GM12878 (cell line): ENCODE results near the gene NECTIN1. TPM values are rescaled to one million over a fixed set of nuclear protein-coding genes. Genes with fewer than 3 reads are reported as not detected.

ENCODE experiments used
- ATAC-seq: fragments of 200-7000 bp; cut with Tn5 transposase; 3 replicates; pipeline ENCODE4 v1.9.1; 2020; ENCODE audit warnings: mild to moderate bottlenecking, moderate library complexity
- BruUV-seq: library from RNA; stranded (reverse); fragments of 400-500 nt; replicated peaks from 2 replicates; lab custom pipeline; 2021; lab: Mats Ljungman, UMichigan
- CTCF ChIA-PET: fragments of 300-600 bp; sonication (Branson Sonifier 250); formaldehyde crosslinking; extraction: SDS; loops from one replicate; lab custom pipeline; 2021; ENCODE audit warnings: inconsistent platforms; lab: Yijun Ruan, JAX
- POLR2A ChIA-PET: fragments of 350-600 bp; formaldehyde crosslinking; extraction: SDS; loops from one replicate; lab custom pipeline; 2021; ENCODE audit warnings: inconsistent platforms; lab: Charles Lee
- RAD21 ChIA-PET: fragments of 300-600 bp; sonication (Branson Sonifier 250); formaldehyde crosslinking; loops from one replicate; lab custom pipeline; 2023; ENCODE audit warnings: antibody characterized with exemption; ENCODE audit not compliant: unreplicated experiment; lab: Charles Lee
- SMC1A ChIA-PET: fragments of 300-600 bp; sonication (Branson Sonifier 250); formaldehyde crosslinking; loops from one replicate; lab custom pipeline; 2023; ENCODE audit not compliant: unreplicated experiment, uncharacterized antibody; lab: Charles Lee
- DNase-seq: peaks from one replicate; pipeline ENCODE4 v3.0.0-alpha.2; 2011; ENCODE audit warnings: low read depth, low spot score
- FAIRE-seq: peaks from 3 replicates; lab custom pipeline; 2011; peaks lifted over from hg19 to GRCh38; lab: Jason Lieb, UNC
- H2AFZ ChIP-seq: 2 replicates; pipeline ENCODE4 v1.6.0; 2011; ENCODE audit warnings: low read depth, low read length, control low read depth; ENCODE audit not compliant: control insufficient read depth
- H3K27ac ChIP-seq: 2 replicates; pipeline ENCODE4 v1.5.1; 2011; ENCODE audit warnings: control low read depth; ENCODE audit not compliant: control insufficient read depth, insufficient read depth
- H3K27me3 ChIP-seq, 2 experiments: replicated peaks in 1 of 2; 2 replicates each; pipeline versions ENCODE4 v1.6.0 to v1.6.1; 2011; ENCODE audit warnings: low read length in 1 of 2; ENCODE audit not compliant: control insufficient read depth in 2 of 2, insufficient read depth in 2 of 2
- H3K36me3 ChIP-seq, 2 experiments: 2 replicates each; pipeline ENCODE4 v1.5.1; 2011; ENCODE audit warnings: low read length in 1 of 2; ENCODE audit not compliant: control insufficient read depth in 2 of 2, insufficient read depth in 2 of 2
- H3K4me1 ChIP-seq: 2 replicates; pipeline ENCODE4 v1.6.1; 2011; ENCODE audit warnings: mild to moderate bottlenecking, low read length, moderate library complexity, mixed read lengths; ENCODE audit not compliant: control insufficient read depth, insufficient read depth
- H3K4me2 ChIP-seq: 2 replicates; pipeline ENCODE4 v1.6.0; 2011; ENCODE audit warnings: control low read depth; ENCODE audit not compliant: control insufficient read depth, insufficient read depth
- H3K4me3 ChIP-seq: fragments of 200-600 bp; sonication (generic); 2 replicates; pipeline ENCODE4 v1.5.1; 2016
- H3K79me2 ChIP-seq: 2 replicates; pipeline ENCODE4 v1.6.0; 2011; ENCODE audit warnings: low read length; ENCODE audit not compliant: control insufficient read depth, insufficient read depth
- H3K9ac ChIP-seq: 2 replicates; pipeline ENCODE4 v1.8.0; 2011; ENCODE audit warnings: low read length, control low read depth, mixed read lengths; ENCODE audit not compliant: control insufficient read depth, insufficient read depth
- H3K9me3 ChIP-seq: replicated peaks from 3 replicates; pipeline ENCODE4 v1.5.1; 2011; ENCODE audit warnings: mild to moderate bottlenecking, low read length; ENCODE audit not compliant: control insufficient read depth, insufficient read depth
- H4K20me1 ChIP-seq: 2 replicates; pipeline ENCODE4 v1.6.0; 2011; ENCODE audit not compliant: control insufficient read depth, insufficient read depth
- CHD4 ChIP-seq: fragments of 200-600 bp; sonication (generic); IDR thresholded peaks from 2 replicates; pipeline ENCODE4 v1.6.1; 2016; ENCODE audit warnings: mild to moderate bottlenecking
- CTCF ChIP-seq, 3 experiments: IDR thresholded peaks in 2 of 3; conservative IDR thresholded peaks in 1 of 3; 2 replicates each; pipeline ENCODE4 v1.5.1; 2011; ENCODE audit warnings: low read depth in 3 of 3, low read length in 3 of 3, mild to moderate bottlenecking in 3 of 3, control low read depth in 2 of 3, moderate library complexity in 2 of 3, inconsistent platforms in 1 of 3, mixed read lengths in 1 of 3; ENCODE audit not compliant: control insufficient read depth in 2 of 3, insufficient read depth in 1 of 3; ENCODE audit errors: extremely low read depth in 1 of 3
- DPF2 ChIP-seq: fragments of 450-650 bp; IDR thresholded peaks from 2 replicates; pipeline ENCODE4 v1.6.1; 2017; ENCODE audit warnings: mild to moderate bottlenecking
- GATAD2B ChIP-seq: fragments of 450-650 bp; conservative IDR thresholded peaks from 2 replicates; pipeline ENCODE4 v1.6.1; 2017; ENCODE audit warnings: low read depth, mild to moderate bottlenecking, moderate library complexity
- HDGF ChIP-seq: fragments of 450-650 bp; IDR thresholded peaks from 2 replicates; pipeline ENCODE4 v1.6.1; 2016; ENCODE audit warnings: antibody characterized with exemption
- IKZF1 ChIP-seq: fragments of 450-650 bp; conservative IDR thresholded peaks from 2 replicates; pipeline ENCODE4 v1.6.1; 2017; ENCODE audit warnings: antibody characterized with exemption, mild to moderate bottlenecking
- LARP7 ChIP-seq: fragments of 450-650 bp; IDR thresholded peaks from 2 replicates; pipeline ENCODE4 v1.6.1; 2017; ENCODE audit warnings: mild to moderate bottlenecking
- POLR2AphosphoS2 ChIP-seq: IDR thresholded peaks from 2 replicates; pipeline ENCODE4 v1.6.1; 2011; ENCODE audit warnings: low read depth, mild to moderate bottlenecking, low read length, improper control_type of control experiment, moderate library complexity
- RAD21 ChIP-seq: IDR thresholded peaks from 2 replicates; pipeline ENCODE4 v1.6.1; 2011; ENCODE audit warnings: mild to moderate bottlenecking, low read depth, low read length, moderate library complexity; ENCODE audit not compliant: insufficient read depth
- RFX5 ChIP-seq: IDR thresholded peaks from 2 replicates; pipeline ENCODE4 v1.6.1; 2011; ENCODE audit warnings: low read depth, low read length, improper control_type of control experiment
- SMARCA5 ChIP-seq: fragments of 450-650 bp; IDR thresholded peaks from 2 replicates; pipeline ENCODE4 v1.6.1; 2017; ENCODE audit warnings: mild to moderate bottlenecking
- SMC3 ChIP-seq: IDR thresholded peaks from 2 replicates; pipeline ENCODE4 v1.6.1; 2011; ENCODE audit warnings: low read length, improper control_type of control experiment, borderline replicate concordance
- YBX1 ChIP-seq: fragments of 450-650 bp; IDR thresholded peaks from 2 replicates; pipeline ENCODE4 v1.6.1; 2016; ENCODE audit warnings: antibody characterized with exemption
- YY1 ChIP-seq: IDR thresholded peaks from 2 replicates; pipeline ENCODE4 v1.6.1; 2011; ENCODE audit warnings: low read depth, mild to moderate bottlenecking, low read length
- ZBTB33 ChIP-seq: fragments of 450-650 bp; IDR thresholded peaks from 2 replicates; pipeline ENCODE4 v1.6.1; 2017; ENCODE audit warnings: mild to moderate bottlenecking
- WGBS: methylation state at CpG from one replicate; pipeline ENCODE4 v1.1.6; 2016; ENCODE audit warnings: low lambda C conversion rate; ENCODE audit not compliant: insufficient replicate concordance, insufficient coverage; ENCODE audit errors: missing lambda C conversion rate; 5-methylcytosine and 5-hydroxymethylcytosine counted together
- in situ Hi-C: fragments of 300-500 bp; cut with MboI; formaldehyde crosslinking; loops from 9 replicates; pipeline ENCODE4 v1.14.3; 2018; ENCODE audit warnings: mixed read lengths
- intact Hi-C: fragments of 100-400 bp; cut with micrococcal nuclease; formaldehyde crosslinking; loops from one replicate; pipeline ENCODE4 v1.14.2; 2022; ENCODE audit not compliant: unreplicated experiment
- polyA plus RNA-seq, 11 experiments: library from polyadenylated mRNA; depleted of rRNA in 4 of 11; unstranded in 6 of 11; stranded (reverse) in 5 of 11; fragments of >200 nt; fragmentation: Nextera tagmentation in 4 of 11; fragmentation: Illumina TruSeq in 1 of 11; extraction: Ambion mirVana in 4 of 11; extraction: Trizol in 1 of 11; gene quantifications; 1 replicate in 1 of 11; 2 replicates in 10 of 11; pipeline versions ENCODE4 v1.2.1 to v1.2.3, GENCODE V29; 2011 to 2016; ENCODE audit warnings: inconsistent platforms in 2 of 11, missing spikeins in 2 of 11, low read depth in 1 of 11
- total RNA-seq, 4 experiments: library from RNA; depleted of rRNA in 3 of 4; stranded (reverse); fragments of >200 nt in 3 of 4; fragmentation: Illumina TruSeq in 1 of 4; extraction: Trizol in 1 of 4; gene quantifications; 2 replicates each; pipeline versions ENCODE4 v1.2.1 to v1.2.3, GENCODE V29; 2013 to 2021

Gene NECTIN1
- total and polyA plus RNA-seq, 10 of the 15 experiments (the other 5 are each of a cell fraction or from before 2014, with no cell fraction given) = 0.97 to 9.2 (median 2.3) TPM

- POLR2A ChIA-PET = no interaction called here
- FAIRE-seq = peak; percentile 47
Observed at GRCh38 chr11:119741369-119742262, 12.6 kb upstream of the NECTIN1 start.

More at GRCh38 chr11:119741369-119742262, 12.6 kb upstream of the NECTIN1 start:
- no peak overlapping the region for H3K27ac ChIP-seq
- TF ChIP-seq HDGF (peak; percentile 58; the same call in 1 of the 2 replicates), YBX1 (no peak), DPF2 (0 out of 2 replicates have a peak, but pooled peaks have one; percentile 21), CHD4 (no peak), RAD21 (peak; percentile 39; the same call in 1 of the 2 replicates), RFX5 (no peak), YY1 (peak; percentile 13; the same call in 1 of the 2 replicates), LARP7 (0 out of 2 replicates have a peak, but pooled peaks have one; percentile 36), SMC3 (peak; percentile 62; the same call in 1 of the 2 replicates), SMARCA5 (peak; percentile 83), GATAD2B (0 out of 2 replicates have a peak, but pooled peaks have one; percentile 35), POLR2AphosphoS2 (no peak), CTCF (IDR thresholded peaks at IDR 0.05 in 2 of 3, conservative IDR thresholded peaks at IDR 0.05 in 1 of 3; ENCODE audit: control insufficient read depth in 2 of 3, extremely low read depth in 1 of 3, insufficient read depth in 1 of 3, low read depth in 3 of 3, low read length in 3 of 3) (peak; percentile 71 to 87 (median 81)), IKZF1 (peak; percentile 40; the same call in 1 of the 2 replicates), ZBTB33 (no peak)
- ATAC-seq = peak; percentile 98
- in situ Hi-C loops (no loop called here), intact Hi-C loops (loop anchor here (5.0 kb wide), 1 partner anchor 366 kb away; no protein-coding TSS in a partner anchor)
- no peak overlapping the region for H3K4me2 ChIP-seq
- BruUV-seq = no TSS peak
- ChIA-PET RAD21 (interaction anchor here (0.6 kb wide), 1 partner anchor 68 kb away, joined by 3 read pairs; no protein-coding TSS in a partner anchor), CTCF (interaction anchor here (1.7 to 2.5 kb wide), 2 partner anchors 12 to 68 kb away, joined by 8 to 12 read pairs; partner anchors contain the start of gene NECTIN1), SMC1A (no interaction called here)
- H3K4me3 ChIP-seq = no peak overlapping the region
- H3K4me1 ChIP-seq = no peaks in the 10 kb centered on the region
- H3K9ac ChIP-seq = no peak overlapping the region
- WGBS = 18% methylated on average over 48 of the region's 54 CpGs
- H3K36me3 ChIP-seq = no peaks in the 10 kb centered on the region
- no peaks in the 10 kb centered on the region for H4K20me1 ChIP-seq
- no peak for DNase-seq
- peaks cover 0 to 3% of the 10 kb centered on the region in 2 experiments; a peak in 3 of 4 replicates for H3K27me3 ChIP-seq
- H2AFZ ChIP-seq = no peak overlapping the region
- H3K9me3 ChIP-seq = no peaks in the 10 kb centered on the region
- H3K79me2 ChIP-seq = no peaks in the 10 kb centered on the region
